DND-41 (cell line): ENCODE data around the gene TMEM269.

ENCODE experiments used
- ATAC-seq: fragments of 200-7000 bp; cut with Tn5 transposase; 3 replicates; pipeline ENCODE4 v1.9.1; 2021; ENCODE audit warnings: low read depth; ENCODE audit not compliant: insufficient read depth
- DNase-seq: peaks from one replicate; pipeline ENCODE4 v3.0.0-alpha.2; 2020
- H2AFZ ChIP-seq: 2 replicates; pipeline ENCODE4 v1.6.0; 2012; ENCODE audit warnings: low read depth, low read length
- H3K27ac ChIP-seq: 2 replicates; pipeline ENCODE4 v1.5.1; 2012; ENCODE audit warnings: low read length, inconsistent platforms
- H3K27me3 ChIP-seq: fragments of 200-600 bp; sonication (generic); 2 replicates; pipeline ENCODE4 v1.6.0; 2012; ENCODE audit warnings: low read length, mild to moderate bottlenecking, inconsistent platforms; ENCODE audit not compliant: insufficient read depth, poor library complexity
- H3K36me3 ChIP-seq: 2 replicates; pipeline ENCODE4 v1.5.1; 2012; ENCODE audit warnings: low read length, inconsistent platforms; ENCODE audit not compliant: insufficient read depth
- H3K4me1 ChIP-seq: 2 replicates; pipeline ENCODE4 v1.5.1; 2012; ENCODE audit warnings: mild to moderate bottlenecking, low read length; ENCODE audit not compliant: insufficient read depth
- H3K4me2 ChIP-seq: 2 replicates; pipeline ENCODE4 v1.6.0; 2012; ENCODE audit warnings: mild to moderate bottlenecking, moderate library complexity, low read length, inconsistent platforms; ENCODE audit not compliant: insufficient read depth
- H3K4me3 ChIP-seq, 2 experiments: fragments of 200-600 bp in 1 of 2; shearing (Covaris generic) in 1 of 2; 2 replicates each; pipeline ENCODE4 v1.5.1; 2012 to 2016; ENCODE audit warnings: inconsistent platforms in 2 of 2, low read length in 2 of 2, mild to moderate bottlenecking in 2 of 2, low read depth in 1 of 2, moderate library complexity in 1 of 2
- H3K79me2 ChIP-seq: 2 replicates; pipeline ENCODE4 v1.6.0; 2012; ENCODE audit warnings: low read length, inconsistent platforms; ENCODE audit not compliant: insufficient read depth
- H3K9ac ChIP-seq: 2 replicates; pipeline ENCODE4 v1.6.0; 2012; ENCODE audit warnings: low read depth, mild to moderate bottlenecking, inconsistent platforms, low read length, moderate library complexity
- H3K9me3 ChIP-seq: 2 replicates; pipeline ENCODE4 v1.5.1; 2012; ENCODE audit warnings: low read length, moderate library complexity, mild to moderate bottlenecking, inconsistent platforms; ENCODE audit not compliant: insufficient read depth, severe bottlenecking
- H4K20me1 ChIP-seq: 2 replicates; pipeline ENCODE4 v1.6.0; 2012; ENCODE audit warnings: low read length; ENCODE audit not compliant: insufficient read depth
- EZH2 ChIP-seq: IDR thresholded peaks from 3 replicates; pipeline ENCODE4 v1.6.1; 2012; ENCODE audit warnings: borderline replicate concordance, low read depth, mild to moderate bottlenecking, moderate library complexity, low read length, inconsistent platforms; ENCODE audit not compliant: severe bottlenecking
- TF ChIP-seq, protein P1 (sequence below): IDR thresholded peaks from 2 replicates; pipeline ENCODE4 v1.5.1; 2012; ENCODE audit warnings: borderline replicate concordance, low read length, moderate library complexity, mild to moderate bottlenecking; ENCODE audit not compliant: poor library complexity, severe bottlenecking; ENCODE audit errors: extremely low read depth

TMEM269 gene

DNA sequence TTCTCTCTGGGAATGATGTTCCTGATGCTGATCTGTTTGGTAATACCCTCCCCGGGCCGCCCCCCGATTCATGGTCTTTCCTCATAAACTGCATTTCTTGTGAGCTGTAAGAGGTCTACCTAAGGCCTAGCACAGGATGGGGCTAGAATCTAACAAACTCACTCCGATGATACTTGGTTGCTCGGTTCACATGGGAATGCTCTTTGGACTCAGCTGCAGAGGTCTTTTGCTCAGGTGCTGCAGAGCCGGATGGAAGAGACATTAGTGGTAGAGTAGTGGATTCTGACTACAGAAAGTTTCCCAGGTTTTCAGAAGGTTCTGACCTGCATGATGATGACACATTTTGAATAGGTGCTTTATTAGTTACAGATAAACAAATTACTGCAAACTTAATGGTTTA, 8.3 kb upstream of the TMEM269 start:
- ATAC-seq: no peak
- peaks cover 60% of the 10 kb centered on the region for H3K36me3 ChIP-seq
- H3K27ac ChIP-seq: no peak overlapping the region
- no peak overlapping the region for H3K9ac ChIP-seq
- H3K4me3 ChIP-seq: no peak overlapping the region
- H3K4me1 ChIP-seq: no peaks in the 10 kb centered on the region
- H4K20me1 ChIP-seq: no peaks in the 10 kb centered on the region
- no peaks in the 10 kb centered on the region for H3K9me3 ChIP-seq
- TF ChIP-seq EZH2: no peak
- TF ChIP-seq, protein P1, sequence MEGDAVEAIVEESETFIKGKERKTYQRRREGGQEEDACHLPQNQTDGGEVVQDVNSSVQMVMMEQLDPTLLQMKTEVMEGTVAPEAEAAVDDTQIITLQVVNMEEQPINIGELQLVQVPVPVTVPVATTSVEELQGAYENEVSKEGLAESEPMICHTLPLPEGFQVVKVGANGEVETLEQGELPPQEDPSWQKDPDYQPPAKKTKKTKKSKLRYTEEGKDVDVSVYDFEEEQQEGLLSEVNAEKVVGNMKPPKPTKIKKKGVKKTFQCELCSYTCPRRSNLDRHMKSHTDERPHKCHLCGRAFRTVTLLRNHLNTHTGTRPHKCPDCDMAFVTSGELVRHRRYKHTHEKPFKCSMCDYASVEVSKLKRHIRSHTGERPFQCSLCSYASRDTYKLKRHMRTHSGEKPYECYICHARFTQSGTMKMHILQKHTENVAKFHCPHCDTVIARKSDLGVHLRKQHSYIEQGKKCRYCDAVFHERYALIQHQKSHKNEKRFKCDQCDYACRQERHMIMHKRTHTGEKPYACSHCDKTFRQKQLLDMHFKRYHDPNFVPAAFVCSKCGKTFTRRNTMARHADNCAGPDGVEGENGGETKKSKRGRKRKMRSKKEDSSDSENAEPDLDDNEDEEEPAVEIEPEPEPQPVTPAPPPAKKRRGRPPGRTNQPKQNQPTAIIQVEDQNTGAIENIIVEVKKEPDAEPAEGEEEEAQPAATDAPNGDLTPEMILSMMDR: no peak
- DNase-seq: no peak
- peaks cover 10% of the 10 kb centered on the region for H3K79me2 ChIP-seq
- H3K4me2 ChIP-seq: no peak overlapping the region
- no peaks in the 10 kb centered on the region for H3K27me3 ChIP-seq
- no peak overlapping the region for H2AFZ ChIP-seq

DNA sequence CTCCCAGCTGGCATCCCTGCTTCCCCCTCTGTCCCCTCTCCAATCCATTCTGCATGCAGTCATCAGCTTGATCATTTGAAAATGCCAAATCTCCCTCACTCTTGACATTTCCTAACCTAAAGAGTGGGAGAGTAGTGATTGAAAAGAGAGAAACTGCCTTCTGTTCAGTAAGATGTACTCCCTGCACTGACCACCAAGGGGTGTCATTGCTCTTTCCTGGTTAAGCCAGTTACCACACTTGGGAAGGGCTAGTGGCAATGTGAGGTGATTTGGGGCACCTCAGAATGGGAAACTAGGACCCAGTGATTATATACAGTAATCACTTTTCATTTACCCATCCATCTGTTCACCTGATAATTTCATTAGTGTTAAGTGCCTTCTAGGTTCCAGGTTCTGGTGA, 6.9 kb upstream of the TMEM269 start:
- Histone ChIP-seq H3K4me1 (no peaks in the 10 kb centered on the region), H3K4me2 (no peak overlapping the region), H3K9me3 (no peaks in the 10 kb centered on the region), H2AFZ (no peak overlapping the region), H3K4me3 (no peak overlapping the region), H3K79me2 (peaks cover 4% of the 10 kb centered on the region), H3K27me3 (no peaks in the 10 kb centered on the region), H3K36me3 (peaks cover 64% of the 10 kb centered on the region), H3K9ac (no peak overlapping the region), H3K27ac (no peak overlapping the region), H4K20me1 (no peaks in the 10 kb centered on the region)
- DNase-seq (peak; percentile 34), ATAC-seq (peak; percentile 72)
- no peak for TF ChIP-seq EZH2
- TF ChIP-seq, protein P1: peak; percentile 78

DNA sequence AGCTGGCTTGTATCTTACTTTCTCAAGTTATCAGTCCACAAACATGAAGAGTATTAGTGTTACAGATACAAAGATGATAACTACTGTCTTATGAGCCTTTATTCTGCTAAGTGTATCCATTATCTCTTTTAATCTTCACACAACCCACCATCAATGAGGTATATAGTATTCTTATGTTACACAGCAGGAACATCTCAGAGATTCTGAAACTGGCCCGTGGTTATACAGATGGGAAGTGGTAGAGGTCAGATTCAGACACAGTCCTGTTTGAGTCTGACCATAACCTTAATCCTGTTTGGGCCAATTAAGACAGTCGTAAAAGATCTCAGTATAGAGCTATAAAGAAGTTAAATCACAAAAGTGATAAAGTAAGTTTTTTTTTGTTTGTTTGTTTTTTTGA, 5.1 kb upstream of the TMEM269 start:
- ATAC-seq: no peak
- no peak overlapping the region for H2AFZ ChIP-seq
- H3K4me1 ChIP-seq: no peaks in the 10 kb centered on the region
- H3K36me3 ChIP-seq: peaks cover 55% of the 10 kb centered on the region
- H4K20me1 ChIP-seq: no peaks in the 10 kb centered on the region
- no peak for DNase-seq
- no peak overlapping the region for H3K4me2 ChIP-seq
- H3K9me3 ChIP-seq: no peaks in the 10 kb centered on the region
- H3K4me3 ChIP-seq: no peak overlapping the region
- TF ChIP-seq EZH2: no peak
- TF ChIP-seq, protein P1: no peak
- H3K27ac ChIP-seq: no peak overlapping the region
- H3K79me2 ChIP-seq: no peaks in the 10 kb centered on the region
- H3K9ac ChIP-seq: no peak overlapping the region
- H3K27me3 ChIP-seq: no peaks in the 10 kb centered on the region

DNA sequence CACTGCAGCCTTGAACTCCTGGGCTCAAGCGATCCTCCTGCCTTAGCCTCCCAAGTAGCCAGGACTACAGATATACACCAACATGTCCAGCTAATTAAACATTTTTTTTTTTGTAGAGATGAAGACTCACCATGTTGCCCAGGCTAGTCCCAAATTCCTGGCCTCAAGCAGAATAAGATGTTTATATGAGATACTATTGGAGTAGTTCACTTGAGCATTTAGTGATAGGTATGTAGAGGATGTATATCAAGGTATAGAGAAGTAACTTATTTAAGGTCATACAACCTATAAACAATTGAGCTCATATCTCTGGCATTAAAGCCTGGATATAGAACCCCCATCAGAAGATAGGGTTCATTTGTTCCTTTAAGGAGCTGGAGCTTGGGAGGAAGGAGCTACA, 4.6 kb upstream of the TMEM269 start:
- Histone ChIP-seq H3K4me1 (no peaks in the 10 kb centered on the region), H3K4me3 (no peak overlapping the region), H4K20me1 (no peaks in the 10 kb centered on the region), H3K36me3 (peaks cover 50% of the 10 kb centered on the region), H3K9ac (no peak overlapping the region), H3K9me3 (no peaks in the 10 kb centered on the region), H2AFZ (no peak overlapping the region), H3K4me2 (no peak overlapping the region), H3K27me3 (no peaks in the 10 kb centered on the region), H3K79me2 (no peaks in the 10 kb centered on the region), H3K27ac (no peak overlapping the region)
- DNase-seq (no peak), ATAC-seq (no peak)
- TF ChIP-seq, protein P1: no peak
- TF ChIP-seq EZH2: no peak
